ENCODE results near the gene CASQ1. TPM values are rescaled to one million over a fixed set of nuclear protein-coding genes. Genes with fewer than 3 reads are reported as not detected.

Gene CASQ1
- total and polyA plus RNA-seq, 2 of the 13 experiments (the other 11 are each of a cell fraction or from before 2014, with no cell fraction given) = 0.09 to 0.20 TPM

- TF ChIP-seq, protein P1, sequence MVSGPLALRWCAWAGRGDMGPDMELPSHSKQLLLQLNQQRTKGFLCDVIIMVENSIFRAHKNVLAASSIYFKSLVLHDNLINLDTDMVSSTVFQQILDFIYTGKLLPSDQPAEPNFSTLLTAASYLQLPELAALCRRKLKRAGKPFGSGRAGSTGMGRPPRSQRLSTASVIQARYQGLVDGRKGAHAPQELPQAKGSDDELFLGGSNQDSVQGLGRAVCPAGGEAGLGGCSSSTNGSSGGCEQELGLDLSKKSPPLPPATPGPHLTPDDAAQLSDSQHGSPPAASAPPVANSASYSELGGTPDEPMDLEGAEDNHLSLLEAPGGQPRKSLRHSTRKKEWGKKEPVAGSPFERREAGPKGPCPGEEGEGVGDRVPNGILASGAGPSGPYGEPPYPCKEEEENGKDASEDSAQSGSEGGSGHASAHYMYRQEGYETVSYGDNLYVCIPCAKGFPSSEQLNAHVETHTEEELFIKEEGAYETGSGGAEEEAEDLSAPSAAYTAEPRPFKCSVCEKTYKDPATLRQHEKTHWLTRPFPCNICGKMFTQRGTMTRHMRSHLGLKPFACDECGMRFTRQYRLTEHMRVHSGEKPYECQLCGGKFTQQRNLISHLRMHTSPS (CRISPR knock-in tag; IDR thresholded peaks at IDR 0.05; ENCODE audit: low read depth) = no peak
- no peak for TF ChIP-seq ZSCAN22 (CRISPR knock-in tag; IDR thresholded peaks at IDR 0.05)
- no peak for TF ChIP-seq CENPT (CRISPR knock-in tag; IDR thresholded peaks at IDR 0.05; ENCODE audit: low read depth)
- no peak for TF ChIP-seq HMGA1 (CRISPR knock-in tag; conservative IDR thresholded peaks at IDR 0.05)
- no peak for TF ChIP-seq PRMT3 (CRISPR knock-in tag; IDR thresholded peaks at IDR 0.05; ENCODE audit: borderline replicate concordance, low read depth)
- 0 out of 2 replicates have a peak, but pooled peaks have one; percentile 47 for TF ChIP-seq AHR (CRISPR knock-in tag; IDR thresholded peaks at IDR 0.05)
- TF ChIP-seq ZNF44 (CRISPR knock-in tag; IDR thresholded peaks at IDR 0.05) = no peak
- TF ChIP-seq ZSCAN31 (CRISPR knock-in tag; IDR thresholded peaks at IDR 0.05; ENCODE audit: low read depth) = peak; percentile 27; the same call in 1 of the 2 replicates
- TF ChIP-seq LCORL (IDR thresholded peaks at IDR 0.05) = no peak
- peak; percentile 77 for TF ChIP-seq LCORL (CRISPR knock-in tag; IDR thresholded peaks at IDR 0.05)
- no peak for TF ChIP-seq POLR2AphosphoS5 (IDR thresholded peaks at IDR 0.05; ENCODE audit: low read depth, low read length)
- TF ChIP-seq SRSF9 (IDR thresholded peaks at IDR 0.05; ENCODE audit: borderline replicate concordance, insufficient read depth, low read depth, low read length, poor library complexity, severe bottlenecking) = no peak
- peak; percentile 52; the same call in 1 of the 2 replicates for TF ChIP-seq NR2F6 (IDR thresholded peaks at IDR 0.05)
- 0 out of 2 replicates have a peak, but pooled peaks have one; percentile 12 for TF ChIP-seq NR2F6 (CRISPR knock-in tag; IDR thresholded peaks at IDR 0.05)
- TF ChIP-seq SP5 (CRISPR knock-in tag; IDR thresholded peaks at IDR 0.05; ENCODE audit: borderline replicate concordance, low read depth) = peak; percentile 87
- TF ChIP-seq STAG1 (CRISPR knock-in tag; IDR thresholded peaks at IDR 0.05) = peak; percentile 84
- TF ChIP-seq SKI (IDR thresholded peaks at IDR 0.05; ENCODE audit: partially characterized antibody) = no peak
- TF ChIP-seq DMAP1 (CRISPR knock-in tag; IDR thresholded peaks at IDR 0.05) = peak; percentile 45; the same call in 1 of the 2 replicates
- peak; percentile 83 for TF ChIP-seq PAXIP1 (CRISPR knock-in tag; conservative IDR thresholded peaks at IDR 0.05)
- TF ChIP-seq DDIT3 (CRISPR knock-in tag; IDR thresholded peaks at IDR 0.05) = no peak
- peak; percentile 53; the same call in 1 of the 2 replicates for TF ChIP-seq MTA1 (CRISPR knock-in tag; IDR thresholded peaks at IDR 0.05; ENCODE audit: borderline replicate concordance)
- TF ChIP-seq, protein P2, sequence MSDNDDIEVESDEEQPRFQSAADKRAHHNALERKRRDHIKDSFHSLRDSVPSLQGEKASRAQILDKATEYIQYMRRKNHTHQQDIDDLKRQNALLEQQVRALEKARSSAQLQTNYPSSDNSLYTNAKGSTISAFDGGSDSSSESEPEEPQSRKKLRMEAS (IDR thresholded peaks at IDR 0.05) = peak; percentile 42; the same call in 1 of the 2 replicates
- peak; percentile 28; the same call in 1 of the 2 replicates for TF ChIP-seq ZFP37 (CRISPR knock-in tag; IDR thresholded peaks at IDR 0.05; ENCODE audit: borderline replicate concordance)
Measured at GRCh38 chr1:160193091-160193819, 2.9 kb downstream of the CASQ1 start (continued).

All from HepG2 (cell line).